Left lung (tissue), 10 donors: Measurements from ENCODE around the gene CAMSAP1. TPM values are rescaled to one million over a fixed set of nuclear protein-coding genes. Genes with fewer than 3 reads are reported as not detected.

Experiments
- ATAC-seq: fragments of 200-7000 bp; cut with Tn5 transposase; one replicate; pipeline ENCODE4 v1.9.1; 2020; ENCODE audit warnings: moderate library complexity
- DNase-seq, 4 donors: peaks; one replicate each; pipeline ENCODE4 v3.0.0-alpha.2; 2013 to 2020
- H3K27ac ChIP-seq, 2 donors: fragments of 200-600 bp; sonication (generic) in 1 of 2; one replicate each; pipeline versions ENCODE4 v1.5.0 to v1.8.0; 2020 to 2021
- H3K27me3 ChIP-seq, 2 donors: fragments of 200-600 bp; sonication (generic) in 1 of 2; one replicate each; pipeline versions ENCODE4 v1.5.0 to v1.8.0; 2020 to 2021
- H3K36me3 ChIP-seq, 2 donors: fragments of 200-600 bp; sonication (generic) in 1 of 2; one replicate each; pipeline versions ENCODE4 v1.5.0 to v1.8.0; 2020 to 2021
- H3K4me1 ChIP-seq, 2 donors: fragments of 200-600 bp; one replicate each; pipeline ENCODE4 v1.8.0; 2021
- H3K4me3 ChIP-seq, 2 donors: fragments of 200-600 bp; sonication (generic) in 1 of 2; one replicate each; pipeline versions ENCODE4 v1.5.0 to v1.8.0; 2020 to 2021; ENCODE audit warnings: mild to moderate bottlenecking in 1 of 2
- H3K9me3 ChIP-seq, 2 donors: fragments of 200-600 bp; sonication (generic) in 1 of 2; one replicate each; pipeline versions ENCODE4 v1.5.0 to v1.8.0; 2020 to 2021
- intact Hi-C, 2 donors: fragments of 100-400 bp; cut with DNase I; formaldehyde crosslinking; loops; one replicate each; pipeline versions ENCODE4 v1.11.2 to v1.14.2; 2022
- polyA plus RNA-seq, 6 donors: library from polyadenylated mRNA; unstranded; fragments of 120-200 nt; gene quantifications; one replicate each; pipeline ENCODE4 v1.2.1, GENCODE V29; 2013; ENCODE audit not compliant: insufficient read length in 6 of 6
- total RNA-seq, 2 donors: library from RNA; stranded (reverse); fragmentation: NEBNext Ultra II Directional; extraction: Animal tissue kit (Norgen Biotek cat#: 25700); gene quantifications; one replicate each; pipeline ENCODE4 v1.2.1, GENCODE V29; 2021
- TF ChIP-seq, protein P1 (sequence below), 2 donors: fragments of 200-600 bp; sonication (generic) in 1 of 2; IDR thresholded peaks; one replicate each; pipeline versions ENCODE4 v1.5.0 to v1.8.0; 2021; ENCODE audit warnings: antibody characterized with exemption in 2 of 2
- donor health status: DM: no; HTN: yes; CAD: no.
- donor health status: DM: no; HTN: no; CAD: no.

The CAMSAP1 gene
- total and polyA plus RNA-seq, 8 donors, result 20.4 to 27.0 (median 24.0) TPM

GRCh38 chr9:135840539-135840938 lies 66.8 kb downstream of the CAMSAP1 start:
- DNase-seq, result no peak
- Histone ChIP-seq H3K27ac (no peak overlapping the region), H3K9me3 (peaks cover 0 to 10% of the 10 kb centered on the region in 2 donors), H3K4me1 (no peaks in the 10 kb centered on the region), H3K4me3 (no peak overlapping the region), H3K27me3 (no peaks in the 10 kb centered on the region), H3K36me3 (peaks cover 0 to 17% of the 10 kb centered on the region in 2 donors)
- intact Hi-C loops, result no loop called here
- TF ChIP-seq, protein P1, sequence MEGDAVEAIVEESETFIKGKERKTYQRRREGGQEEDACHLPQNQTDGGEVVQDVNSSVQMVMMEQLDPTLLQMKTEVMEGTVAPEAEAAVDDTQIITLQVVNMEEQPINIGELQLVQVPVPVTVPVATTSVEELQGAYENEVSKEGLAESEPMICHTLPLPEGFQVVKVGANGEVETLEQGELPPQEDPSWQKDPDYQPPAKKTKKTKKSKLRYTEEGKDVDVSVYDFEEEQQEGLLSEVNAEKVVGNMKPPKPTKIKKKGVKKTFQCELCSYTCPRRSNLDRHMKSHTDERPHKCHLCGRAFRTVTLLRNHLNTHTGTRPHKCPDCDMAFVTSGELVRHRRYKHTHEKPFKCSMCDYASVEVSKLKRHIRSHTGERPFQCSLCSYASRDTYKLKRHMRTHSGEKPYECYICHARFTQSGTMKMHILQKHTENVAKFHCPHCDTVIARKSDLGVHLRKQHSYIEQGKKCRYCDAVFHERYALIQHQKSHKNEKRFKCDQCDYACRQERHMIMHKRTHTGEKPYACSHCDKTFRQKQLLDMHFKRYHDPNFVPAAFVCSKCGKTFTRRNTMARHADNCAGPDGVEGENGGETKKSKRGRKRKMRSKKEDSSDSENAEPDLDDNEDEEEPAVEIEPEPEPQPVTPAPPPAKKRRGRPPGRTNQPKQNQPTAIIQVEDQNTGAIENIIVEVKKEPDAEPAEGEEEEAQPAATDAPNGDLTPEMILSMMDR (IDR thresholded peaks at IDR 0.05), result no peak
- no peak for ATAC-seq

DNA sequence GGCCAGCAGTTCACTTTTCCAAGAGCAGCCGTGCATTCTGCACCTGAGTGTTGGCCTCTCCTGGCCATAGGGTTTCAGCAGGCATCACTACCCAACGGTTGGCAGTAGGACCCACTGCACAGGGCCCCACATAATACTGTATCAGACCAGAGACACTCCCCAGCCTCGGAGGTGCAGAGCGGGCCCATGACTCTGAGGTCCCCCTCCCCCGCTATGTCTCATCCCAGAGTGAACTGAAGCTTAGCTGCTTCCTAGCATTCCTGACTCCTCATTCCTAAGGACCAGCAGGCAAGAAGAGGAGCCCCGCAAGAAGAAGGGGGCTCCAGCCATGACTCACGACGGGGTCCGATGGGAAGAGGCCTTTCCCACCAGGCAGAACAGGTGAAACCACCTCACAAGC lies 67.2 kb downstream of the CAMSAP1 start:
- DNase-seq (no peak), ATAC-seq (no peak)
- Histone ChIP-seq H3K27ac (no peak overlapping the region), H3K4me1 (no peaks in the 10 kb centered on the region), H3K9me3 (peaks cover 0 to 10% of the 10 kb centered on the region in 2 donors), H3K36me3 (peaks cover 0 to 21% of the 10 kb centered on the region in 2 donors), H3K27me3 (no peaks in the 10 kb centered on the region), H3K4me3 (no peak overlapping the region)
- intact Hi-C loops, result no loop called here
- TF ChIP-seq, protein P1 (IDR thresholded peaks at IDR 0.05), result no peak

DNA sequence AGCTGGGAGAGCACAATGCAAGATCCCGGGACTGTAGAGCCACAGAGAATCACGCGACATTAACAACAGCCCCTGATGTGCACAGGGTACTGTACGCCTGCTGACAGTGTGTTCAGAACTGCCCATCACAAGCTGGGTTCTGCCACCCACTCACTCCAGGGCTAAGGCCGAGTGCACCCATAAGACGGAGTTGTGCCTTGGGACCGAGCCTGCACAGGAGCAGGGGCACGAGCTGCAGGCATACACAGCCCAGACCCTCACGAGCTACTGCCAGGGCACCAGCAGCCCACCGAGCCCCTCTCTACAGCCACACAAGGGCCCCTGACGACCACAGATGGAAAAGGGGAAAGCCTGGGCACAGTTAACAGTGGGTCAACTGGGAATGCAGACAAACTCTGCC lies 67.8 kb downstream of the CAMSAP1 start:
- Histone ChIP-seq H3K27me3 (no peaks in the 10 kb centered on the region), H3K36me3 (peaks cover 0 to 24% of the 10 kb centered on the region in 2 donors), H3K9me3 (peaks cover 0 to 8% of the 10 kb centered on the region in 2 donors), H3K4me1 (no peaks in the 10 kb centered on the region), H3K27ac (no peak overlapping the region), H3K4me3 (no peak overlapping the region)
- intact Hi-C loops, result no loop called here
- DNase-seq (no peak), ATAC-seq (no peak)
- TF ChIP-seq, protein P1 (IDR thresholded peaks at IDR 0.05), result no peak

- H3K36me3 ChIP-seq, result peaks cover 0 to 11% of the 10 kb centered on the region in 2 donors
- DNase-seq (no peak), ATAC-seq (no peak)
- intact Hi-C loops, result no loop called here
- no peaks in the 10 kb centered on the region for H3K4me1 ChIP-seq
- H3K27ac ChIP-seq, result no peak overlapping the region
- H3K4me3 ChIP-seq, result no peak overlapping the region
- H3K27me3 ChIP-seq, result no peaks in the 10 kb centered on the region
- TF ChIP-seq, protein P1 (IDR thresholded peaks at IDR 0.05), result no peak
- no peaks in the 10 kb centered on the region for H3K9me3 ChIP-seq
Observed at GRCh38 chr9:135835131-135835530, 72.2 kb downstream of the CAMSAP1 start.

GRCh38 chr9:135833864-135834263 lies 73.5 kb downstream of the CAMSAP1 start:
- H3K27ac ChIP-seq, result no peak overlapping the region
- peaks cover 0 to 5% of the 10 kb centered on the region in 2 donors for H3K9me3 ChIP-seq
- H3K4me1 ChIP-seq, result no peaks in the 10 kb centered on the region
- ATAC-seq (no peak), DNase-seq (no peak)
- peaks cover 0 to 11% of the 10 kb centered on the region in 2 donors for H3K36me3 ChIP-seq
- no peaks in the 10 kb centered on the region for H3K27me3 ChIP-seq
- intact Hi-C loops, result no loop called here
- TF ChIP-seq, protein P1 (IDR thresholded peaks at IDR 0.05), result no peak
- H3K4me3 ChIP-seq, result no peak overlapping the region
